ENCODE measurements around the gene GLP2R. TPM values are rescaled to one million over a fixed set of nuclear protein-coding genes. Genes with fewer than 3 reads are reported as not detected.

The GLP2R gene
- total and polyA plus RNA-seq, 3 donors from 2014 or later, result 0.70 to 1.3 (median 0.81) TPM

DNA sequence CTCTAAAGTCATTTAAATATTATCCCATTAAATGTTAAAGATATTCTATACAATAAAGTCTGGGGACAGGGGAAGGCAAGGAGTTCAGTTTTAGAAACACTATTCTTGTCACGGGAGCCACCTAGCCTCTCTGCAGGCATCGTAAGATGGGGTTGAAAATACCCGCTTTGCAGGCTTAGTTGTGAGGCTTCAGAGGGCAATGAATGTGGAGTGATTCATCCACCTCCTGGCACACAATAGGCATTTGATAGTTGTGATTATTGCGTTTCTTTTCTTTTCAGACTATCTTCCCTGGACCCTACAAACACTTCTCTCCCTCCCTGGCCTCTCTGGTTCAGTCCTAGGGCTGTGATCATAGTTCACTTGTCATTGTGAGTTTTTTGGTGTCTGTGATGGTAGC lies 19.6 kb downstream of the GLP2R start:
- H3K4me3 ChIP-seq, result no peak overlapping the region
- DNase-seq, result no peak
- H3K4me1 ChIP-seq, result peaks cover 9% of the 10 kb centered on the region
- intact Hi-C loops (cut with DNase I; ENCODE audit: low total_unique reads), result no loop called here
- H3K27ac ChIP-seq, result no peak overlapping the region
- H3K9me3 ChIP-seq, result no peaks in the 10 kb centered on the region
- no peaks in the 10 kb centered on the region for H3K36me3 ChIP-seq (ENCODE audit: low read depth, missing control alignments)
- 90 to 92% methylated on average over 4 of the region's 4 CpGs for WGBS, 2 donors
- TF ChIP-seq CTCF (IDR thresholded peaks at IDR 0.05) (no peak), POLR2A (IDR thresholded peaks at IDR 0.05) (no peak)
- no peaks in the 10 kb centered on the region for H3K27me3 ChIP-seq

- no peak for DNase-seq
- H3K27me3 ChIP-seq, result no peaks in the 10 kb centered on the region
- no peak overlapping the region for H3K27ac ChIP-seq
- H3K4me1 ChIP-seq, result no peaks in the 10 kb centered on the region
- no peak overlapping the region for H3K4me3 ChIP-seq
- H3K9me3 ChIP-seq, result no peaks in the 10 kb centered on the region
- no peaks in the 10 kb centered on the region for H3K36me3 ChIP-seq (ENCODE audit: low read depth, missing control alignments)
- TF ChIP-seq CTCF (IDR thresholded peaks at IDR 0.05) (no peak), POLR2A (IDR thresholded peaks at IDR 0.05) (no peak)
- WGBS, 2 donors, result 93 to 95% methylated on average over 5 of the region's 5 CpGs
- intact Hi-C loops (cut with DNase I; ENCODE audit: low total_unique reads), result no loop called here
These were observed 24.4 kb downstream of the GLP2R start for GRCh38 chr17:9850151-9850550.

- TF ChIP-seq CTCF (IDR thresholded peaks at IDR 0.05) (no peak), POLR2A (IDR thresholded peaks at IDR 0.05) (no peak)
- H3K9me3 ChIP-seq, result no peaks in the 10 kb centered on the region
- intact Hi-C loops (cut with DNase I; ENCODE audit: low total_unique reads), result no loop called here
- H3K4me1 ChIP-seq, result no peaks in the 10 kb centered on the region
- 82 to 85% methylated on average over 5 of the region's 5 CpGs for WGBS, 2 donors
- H3K27me3 ChIP-seq, result no peaks in the 10 kb centered on the region
- no peaks in the 10 kb centered on the region for H3K36me3 ChIP-seq (ENCODE audit: low read depth, missing control alignments)
- DNase-seq, result no peak
- no peak overlapping the region for H3K4me3 ChIP-seq
- no peak overlapping the region for H3K27ac ChIP-seq
These were observed 28.5 kb downstream of the GLP2R start for GRCh38 chr17:9854255-9854654.

DNA sequence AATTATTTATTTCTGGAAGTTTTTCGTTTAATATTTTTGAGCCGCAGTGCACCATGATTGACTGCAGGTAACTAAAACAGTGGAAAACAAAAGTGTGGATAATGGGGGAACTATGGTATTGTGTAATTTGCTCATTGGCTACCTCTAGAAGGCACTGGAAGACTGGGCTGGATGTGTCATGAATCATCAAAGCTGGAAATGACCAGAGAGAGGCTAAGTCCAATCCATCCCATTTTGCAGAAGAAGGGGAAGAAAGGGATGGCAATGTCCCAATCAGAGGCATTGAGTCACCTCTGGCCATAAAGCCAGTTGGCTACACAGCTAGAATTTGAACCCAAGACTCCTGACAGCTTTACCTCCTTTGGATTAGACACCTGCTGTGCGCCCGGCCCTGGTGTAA lies 29.3 kb downstream of the GLP2R start:
- TF ChIP-seq CTCF (IDR thresholded peaks at IDR 0.05), result no peak
- no peak for TF ChIP-seq POLR2A (IDR thresholded peaks at IDR 0.05)
- no peak overlapping the region for H3K4me3 ChIP-seq
- intact Hi-C loops (cut with DNase I; ENCODE audit: low total_unique reads), result no loop called here
- H3K27me3 ChIP-seq, result no peaks in the 10 kb centered on the region
- no peak for DNase-seq
- no peak overlapping the region for H3K27ac ChIP-seq
- no peaks in the 10 kb centered on the region for H3K36me3 ChIP-seq (ENCODE audit: low read depth, missing control alignments)
- WGBS, 2 donors, result 91 to 92% methylated on average over 4 of the region's 4 CpGs
- H3K9me3 ChIP-seq, result no peaks in the 10 kb centered on the region
- H3K4me1 ChIP-seq, result no peaks in the 10 kb centered on the region

DNA sequence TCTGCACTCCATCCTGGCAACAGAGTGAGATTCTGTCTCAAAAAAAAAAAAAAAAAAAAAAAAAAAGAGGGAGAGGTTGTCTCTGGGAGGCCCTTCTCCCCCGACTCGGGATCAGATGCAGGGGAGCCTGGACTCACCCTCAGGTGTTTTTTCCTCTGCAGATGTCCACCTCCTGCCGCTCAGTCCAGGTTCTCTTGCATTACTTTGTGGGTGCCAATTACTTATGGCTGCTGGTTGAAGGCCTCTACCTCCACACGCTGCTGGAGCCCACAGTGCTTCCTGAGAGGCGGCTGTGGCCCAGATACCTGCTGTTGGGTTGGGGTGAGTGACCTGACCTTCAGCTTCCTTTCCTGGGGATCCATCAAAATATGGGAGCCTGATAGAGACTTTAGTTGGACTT lies 34.1 kb downstream of the GLP2R start:
- no peaks in the 10 kb centered on the region for H3K4me1 ChIP-seq
- H3K36me3 ChIP-seq (ENCODE audit: low read depth, missing control alignments), result no peaks in the 10 kb centered on the region
- no peaks in the 10 kb centered on the region for H3K9me3 ChIP-seq
- no peak overlapping the region for H3K27ac ChIP-seq
- no peak for DNase-seq
- no peak for TF ChIP-seq POLR2A (IDR thresholded peaks at IDR 0.05)
- no peak for TF ChIP-seq CTCF (IDR thresholded peaks at IDR 0.05)
- no peaks in the 10 kb centered on the region for H3K27me3 ChIP-seq
- H3K4me3 ChIP-seq, result no peak overlapping the region
- intact Hi-C loops (cut with DNase I; ENCODE audit: low total_unique reads), result no loop called here
- WGBS, 2 donors, result 93 to 94% methylated on average over 5 of the region's 5 CpGs
